K562 (cell line): ENCODE measurements around the gene GRIPAP1. TPM values are rescaled to one million over a fixed set of nuclear protein-coding genes. Genes with fewer than 3 reads are reported as not detected.

Source experiments
- ATAC-seq: fragments of 200-7000 bp; cut with Tn5 transposase; 3 replicates; pipeline ENCODE4 v1.9.1; 2020; ENCODE audit warnings: moderate library complexity
- BruUV-seq: library from RNA; stranded (reverse); fragments of 400-500 nt; replicated peaks from 2 replicates; lab custom pipeline; 2021; lab: Mats Ljungman, UMichigan
- CTCF ChIA-PET: fragments of 300-600 bp; formaldehyde crosslinking; extraction: SDS; loops from one replicate; lab custom pipeline; 2021; ENCODE audit warnings: low intra/inter-chr PET ratio; lab: Yijun Ruan, JAX
- POLR2A ChIA-PET: fragments of 300-600, 350-650 bp; sonication (Branson Sonifier 250); formaldehyde crosslinking; extraction: SDS; loops from one replicate; lab custom pipeline; 2021; ENCODE audit warnings: antibody characterized with exemption, inconsistent platforms; lab: Yijun Ruan, JAX
- DNase-seq, 4 experiments: peaks; one replicate each; pipeline versions ENCODE4 v3.0.0 to v3.0.0-alpha.2; 2011 to 2018; ENCODE audit warnings: low spot score in 3 of 4, mixed read lengths in 3 of 4; ENCODE audit errors: extremely low read depth in 1 of 4
- FAIRE-seq: peaks from 2 replicates; lab custom pipeline; 2011; peaks lifted over from hg19 to GRCh38; lab: Jason Lieb, UNC
- H2AFZ ChIP-seq: 2 replicates; pipeline ENCODE4 v1.6.0; 2011; ENCODE audit warnings: low read depth, low read length, control low read depth, inconsistent platforms
- H3K27ac ChIP-seq: fragments of 200-600 bp; 3 replicates; pipeline ENCODE4 v1.8.0; 2011; ENCODE audit warnings: low read depth, mild to moderate bottlenecking, control low read depth, inconsistent platforms, low read length, moderate library complexity, mixed read lengths; ENCODE audit errors: extremely low read depth
- H3K27me3 ChIP-seq, 2 experiments: fragments of 300-600 bp in 1 of 2; 2 replicates in 1 of 2; 3 replicates in 1 of 2; pipeline versions ENCODE4 v1.6.0 to v1.8.0; 2011; ENCODE audit warnings: inconsistent platforms in 2 of 2, low read length in 2 of 2, mild to moderate bottlenecking in 1 of 2, mixed read lengths in 1 of 2, moderate library complexity in 1 of 2; ENCODE audit not compliant: control insufficient read depth in 2 of 2, insufficient read depth in 2 of 2
- H3K36me3 ChIP-seq: fragments of 300-600 bp; 3 replicates; pipeline ENCODE4 v1.8.0; 2011; ENCODE audit warnings: mild to moderate bottlenecking, low read length, inconsistent platforms; ENCODE audit not compliant: control insufficient read depth, insufficient read depth
- H3K4me1 ChIP-seq, 2 experiments: fragments of 200-600 bp in 1 of 2; replicated peaks in 1 of 2; 2 replicates in 1 of 2; 3 replicates in 1 of 2; pipeline versions ENCODE4 v1.5.1 to v1.8.0; 2011; ENCODE audit warnings: inconsistent platforms in 2 of 2, low read length in 2 of 2, mild to moderate bottlenecking in 1 of 2, mixed read lengths in 1 of 2, moderate library complexity in 1 of 2; ENCODE audit not compliant: control insufficient read depth in 2 of 2, insufficient read depth in 2 of 2
- H3K4me2 ChIP-seq: 2 replicates; pipeline ENCODE4 v1.6.1; 2011; ENCODE audit warnings: low read length, control low read depth, inconsistent platforms, mixed read lengths; ENCODE audit not compliant: insufficient read depth
- H3K4me3 ChIP-seq: fragments of 200-600 bp; sonication (generic), shearing (Covaris generic); 2 replicates; pipeline ENCODE4 v1.5.1; 2016; ENCODE audit warnings: control low read depth, inconsistent platforms
- H3K79me2 ChIP-seq: fragments of 200-600 bp; 3 replicates; pipeline ENCODE4 v1.8.0; 2011; ENCODE audit warnings: low read length, inconsistent platforms; ENCODE audit not compliant: control insufficient read depth, insufficient read depth
- H3K9ac ChIP-seq, 2 experiments: 2 replicates each; pipeline versions ENCODE4 v1.6.0 to v1.6.1; 2011; ENCODE audit warnings: low read depth in 2 of 2, low read length in 2 of 2, control low read depth in 1 of 2, inconsistent platforms in 1 of 2, mild to moderate bottlenecking in 1 of 2, mixed read lengths in 1 of 2; ENCODE audit not compliant: insufficient read depth in 1 of 2
- H3K9me1 ChIP-seq: one replicate; pipeline ENCODE4 v1.6.0; 2011; ENCODE audit warnings: inconsistent platforms, mild to moderate bottlenecking, low read length, moderate library complexity; ENCODE audit not compliant: control insufficient read depth, insufficient read depth
- H3K9me3 ChIP-seq: replicated peaks from 2 replicates; pipeline ENCODE4 v1.5.1; 2011; ENCODE audit warnings: low read depth, low read length, inconsistent platforms; ENCODE audit not compliant: control insufficient read depth, insufficient read depth
- H4K20me1 ChIP-seq: replicated peaks from 2 replicates; pipeline ENCODE4 v1.6.1; 2011; ENCODE audit warnings: low read length, inconsistent platforms, mixed read lengths; ENCODE audit not compliant: control insufficient read depth, insufficient read depth
- CSDE1 ChIP-seq, 2 experiments: fragments of 450-650 bp; IDR thresholded peaks; 2 replicates each; pipeline ENCODE4 v1.6.1; 2016; ENCODE audit warnings: mild to moderate bottlenecking in 1 of 2
- HOMEZ ChIP-seq: fragments of 250-450 bp; sonication (Bioruptor Pico); IDR thresholded peaks from 2 replicates; pipeline ENCODE4 v1.4.0; 2020; ENCODE audit warnings: mild to moderate bottlenecking, moderate library complexity
- MXI1 ChIP-seq: IDR thresholded peaks from 2 replicates; pipeline ENCODE4 v1.6.1; 2011; ENCODE audit warnings: low read depth, mild to moderate bottlenecking, improper control_type of control experiment, low read length
- NEUROD1 ChIP-seq: fragments of 150-350 bp; IDR thresholded peaks from 2 replicates; pipeline ENCODE4 v1.6.1; 2014; ENCODE audit warnings: borderline replicate concordance, low read length, low read depth; ENCODE audit not compliant: partially characterized antibody
- RBM22 ChIP-seq: fragments of 200-400 bp; formaldehyde crosslinking; IDR thresholded peaks from 2 replicates; pipeline ENCODE4 v1.6.1; 2018; ENCODE audit warnings: low read length, low read depth; ENCODE audit not compliant: poor library complexity, severe bottlenecking
- ZFP1 ChIP-seq: fragments of 450-650 bp; formaldehyde crosslinking; IDR thresholded peaks from 2 replicates; pipeline ENCODE4 v1.4.0; 2020; ENCODE audit warnings: mild to moderate bottlenecking, mixed read lengths
- ZNF436 ChIP-seq: fragments of 250-450, 450-650 bp; sonication (Bioruptor Pico); formaldehyde crosslinking; IDR thresholded peaks from 2 replicates; pipeline ENCODE4 v1.7.0; 2020; ENCODE audit warnings: mild to moderate bottlenecking
- ZNF830 ChIP-seq: fragments of 250-450 bp; sonication (Bioruptor Pico); IDR thresholded peaks from 2 replicates; pipeline ENCODE4 v1.5.0; 2021; ENCODE audit warnings: mild to moderate bottlenecking
- WGBS: fragments of 100-300 bp; shearing (Covaris generic); methylation state at CpG from one replicate; pipeline ENCODE4 v1.1.6; 2016; ENCODE audit warnings: low coverage, mixed read lengths; ENCODE audit not compliant: insufficient coverage; ENCODE audit errors: missing lambda C conversion rate; 5-methylcytosine and 5-hydroxymethylcytosine counted together
- in situ Hi-C: fragments of 300-500 bp; cut with MboI; formaldehyde crosslinking; loops from 4 replicates; pipeline ENCODE4 v1.15.0; 2018; ENCODE audit warnings: inconsistent platforms, mixed read lengths
- intact Hi-C: fragments of 100-400 bp; cut with micrococcal nuclease; formaldehyde crosslinking; loops from 2 replicates; pipeline ENCODE4 v1.14.2; 2022
- polyA plus RNA-seq, 8 experiments: library from polyadenylated mRNA; depleted of rRNA in 4 of 8; stranded (reverse) in 5 of 8; unstranded in 3 of 8; fragments of >200 nt; fragmentation: Nextera tagmentation in 2 of 8; fragmentation: Illumina TruSeq in 1 of 8; extraction: Ambion mirVana in 2 of 8; extraction: Trizol in 1 of 8; gene quantifications; 2 replicates each; pipeline versions ENCODE4 v1.2.1 to v1.2.3, GENCODE V29; 2011 to 2014; ENCODE audit warnings: inconsistent platforms in 1 of 8, missing spikeins in 1 of 8
- total RNA-seq, 7 experiments: library from RNA; depleted of rRNA in 6 of 7; stranded (reverse); fragments of >200 nt in 6 of 7; fragmentation: Illumina TruSeq in 2 of 7; extraction: Trizol in 2 of 7; gene quantifications; 2 replicates each; pipeline versions ENCODE4 v1.2.1 to v1.2.3, GENCODE V29; 2011 to 2021; ENCODE audit warnings: low replicate concordance in 1 of 7

The GRIPAP1 gene
- total and polyA plus RNA-seq, 9 of the 15 experiments (the other 6 are each of a cell fraction or from before 2014, with no cell fraction given): 4.1 to 41.6 (median 24.0) TPM

GRCh38 chrX:48927123-48927522, 74.9 kb downstream of the GRIPAP1 start:
- 96% methylated on average over 4 of the region's 5 CpGs for WGBS
- in situ Hi-C loops: no loop called here
- POLR2A ChIA-PET: no interaction called here

More at GRCh38 chrX:48927123-48927522, 74.9 kb downstream of the GRIPAP1 start:
- CTCF ChIA-PET: interaction anchor here (0.6 kb wide), 1 partner anchor 194 kb away, joined by 3 read pairs; no protein-coding TSS in a partner anchor
- H2AFZ ChIP-seq: no peak overlapping the region
- no peaks in the 10 kb centered on the region for H3K9me1 ChIP-seq
- no peak for FAIRE-seq
- no peak overlapping the region for H3K4me3 ChIP-seq
- no peak overlapping the region for H3K9ac ChIP-seq
- H3K9me3 ChIP-seq: no peaks in the 10 kb centered on the region
- H3K4me1 ChIP-seq: peaks cover 0 to 8% of the 10 kb centered on the region in 2 experiments; a peak in 2 of 5 replicates
- no peaks in the 10 kb centered on the region for H4K20me1 ChIP-seq
- H3K27ac ChIP-seq: no peak overlapping the region
- H3K4me2 ChIP-seq: no peak overlapping the region
- BruUV-seq: no TSS peak
- intact Hi-C loops: no loop called here
- no peak for TF ChIP-seq ZFP1 (CRISPR knock-in tag)
- TF ChIP-seq NEUROD1: no peak
- no peak for TF ChIP-seq RBM22
- TF ChIP-seq ZNF436 (CRISPR knock-in tag): no peak
- TF ChIP-seq MXI1: no peak
- TF ChIP-seq HOMEZ: no peak
- TF ChIP-seq CSDE1 (IDR thresholded peaks at IDR 0.05): no peak
- TF ChIP-seq ZNF830: no peak
- TF ChIP-seq, all 486 proteins: peak for 0
- Histone ChIP-seq H3K36me3 (peaks cover 69% of the 10 kb centered on the region), H3K79me2 (peaks cover 4% of the 10 kb centered on the region; the same call in 1 of the 3 replicates), H3K27me3 (no peaks in the 10 kb centered on the region)
- ATAC-seq: no peak
- DNase-seq: no peak
